ENCODE data around the gene KLHDC7A.

The KLHDC7A gene

GRCh38 chr1:18473195-18473815, 7.4 kb upstream of the KLHDC7A start:
- no peak for DNase-seq (ENCODE audit: low spot score)

GRCh38 chr1:18474559-18475175, 6.1 kb upstream of the KLHDC7A start:
- DNase-seq (ENCODE audit: low spot score): no peak

- DNase-seq (ENCODE audit: low spot score): no peak
These were observed 5.4 kb upstream of the KLHDC7A start for GRCh38 chr1:18475234-18475905.

GRCh38 chr1:18479454-18479853, 1.3 kb upstream of the KLHDC7A start:
- DNase-seq (ENCODE audit: low spot score): no peak

GRCh38 chr1:18481190-18481920, 625 bp downstream of the KLHDC7A start:
- no peak for DNase-seq (ENCODE audit: low spot score)

- no peak for DNase-seq (ENCODE audit: low spot score)
These were observed 1.4 kb downstream of the KLHDC7A start for GRCh38 chr1:18481921-18482701.

GRCh38 chr1:18482721-18483425, 2.1 kb downstream of the KLHDC7A start:
- no peak for DNase-seq (ENCODE audit: low spot score)

GRCh38 chr1:18484276-18484675, 3.5 kb downstream of the KLHDC7A start:
- no peak for DNase-seq (ENCODE audit: low spot score)

- no peak for DNase-seq (ENCODE audit: low spot score)
These were observed 4.0 kb downstream of the KLHDC7A start for GRCh38 chr1:18484721-18485120.

GRCh38 chr1:18485227-18485626, 4.5 kb downstream of the KLHDC7A start:
- no peak for DNase-seq (ENCODE audit: low spot score)

- no peak for DNase-seq (ENCODE audit: low spot score)
These were observed 5.5 kb downstream of the KLHDC7A start for GRCh38 chr1:18486195-18486594.

- no peak for DNase-seq (ENCODE audit: low spot score)
These were observed 8.8 kb downstream of the KLHDC7A start for GRCh38 chr1:18489417-18490143.

- DNase-seq (ENCODE audit: low spot score): no peak
These were observed 10.4 kb downstream of the KLHDC7A start for GRCh38 chr1:18491168-18491567.

- DNase-seq (ENCODE audit: low spot score): no peak
These were observed 13.6 kb downstream of the KLHDC7A start for GRCh38 chr1:18494304-18494703.

GRCh38 chr1:18495635-18496034, 14.9 kb downstream of the KLHDC7A start:
- no peak for DNase-seq (ENCODE audit: low spot score)

- no peak for DNase-seq (ENCODE audit: low spot score)
These were observed 15.3 kb downstream of the KLHDC7A start for GRCh38 chr1:18496056-18496455.

GRCh38 chr1:18496497-18497235, 15.9 kb downstream of the KLHDC7A start:
- DNase-seq (ENCODE audit: low spot score): no peak

GRCh38 chr1:18501833-18502232, 21.1 kb downstream of the KLHDC7A start:
- no peak for DNase-seq (ENCODE audit: low spot score)

GRCh38 chr1:18504609-18505008, 23.9 kb downstream of the KLHDC7A start:
- DNase-seq (ENCODE audit: low spot score): no peak

- no peak for DNase-seq (ENCODE audit: low spot score)
These were observed 24.9 kb downstream of the KLHDC7A start for GRCh38 chr1:18505666-18506065.
